SK-N-SH (cell line): ENCODE results near the gene KLK14. TPM values are rescaled to one million over a fixed set of nuclear protein-coding genes. Genes with fewer than 3 reads are reported as not detected.

Source experiments
- CTCF ChIA-PET: fragments of 300-600, 350-600 bp; formaldehyde crosslinking; extraction: SDS; loops from one replicate; lab custom pipeline; 2021; lab: Yijun Ruan, JAX
- POLR2A ChIA-PET: fragments of 350-600 bp; sonication (Branson Sonifier 250); formaldehyde crosslinking; extraction: SDS; loops from one replicate; lab custom pipeline; 2020; ENCODE audit warnings: antibody characterized with exemption, inconsistent platforms; lab: Yijun Ruan, JAX
- DNase-seq: peaks from one replicate; pipeline ENCODE4 v3.0.0; 2012
- H2AFZ ChIP-seq: fragments of 200-600 bp; sonication (generic); 2 replicates; pipeline ENCODE4 v1.8.1; 2016; ENCODE audit warnings: antibody characterized with exemption, mild to moderate bottlenecking, low read depth
- H3F3A ChIP-seq: fragments of 200-600 bp; sonication (generic); replicated peaks from 2 replicates; pipeline ENCODE3; 2016; ENCODE audit warnings: antibody characterized with exemption, mild to moderate bottlenecking; ENCODE audit not compliant: insufficient read depth
- H3K27ac ChIP-seq, 2 experiments: fragments of 200-500 bp in 1 of 2; fragments of 200-600 bp in 1 of 2; sonication (Bioruptor generic) in 1 of 2; sonication (generic), shearing (Covaris generic) in 1 of 2; 2 replicates each; pipeline versions ENCODE4 v1.5.1 to v1.6.1; 2014 to 2016; ENCODE audit warnings: low read depth in 2 of 2, inconsistent platforms in 1 of 2, low read length in 1 of 2, mild to moderate bottlenecking in 1 of 2, mixed read lengths in 1 of 2
- H3K27me3 ChIP-seq: fragments of 200-600 bp; sonication (generic), shearing (Covaris generic); 2 replicates; pipeline ENCODE4 v1.6.1; 2016; ENCODE audit warnings: mixed run types; ENCODE audit not compliant: insufficient read depth
- H3K36me3 ChIP-seq, 2 experiments: fragments of 200-500 bp in 1 of 2; fragments of 200-600 bp in 1 of 2; sonication (Bioruptor generic) in 1 of 2; sonication (generic) in 1 of 2; replicated peaks in 1 of 2; 2 replicates each; pipeline versions ENCODE3 to v1.5.1; 2014 to 2016; ENCODE audit warnings: low read length in 1 of 2, mild to moderate bottlenecking in 1 of 2; ENCODE audit not compliant: insufficient read depth in 2 of 2, control insufficient read depth in 1 of 2
- H3K4me1 ChIP-seq, 2 experiments: fragments of 200-500 bp in 1 of 2; fragments of 200-600 bp in 1 of 2; sonication (Bioruptor generic) in 1 of 2; sonication (generic), shearing (Covaris generic) in 1 of 2; 2 replicates each; pipeline versions ENCODE4 v1.5.1 to v1.6.1; 2014 to 2016; ENCODE audit warnings: low read depth in 1 of 2, low read length in 1 of 2, mixed run types in 1 of 2; ENCODE audit not compliant: insufficient read depth in 2 of 2, control insufficient read depth in 1 of 2
- H3K4me2 ChIP-seq: fragments of 200-600 bp; sonication (generic), shearing (Covaris generic); 2 replicates; pipeline ENCODE4 v1.6.1; 2017; ENCODE audit warnings: mixed run types
- H3K4me3 ChIP-seq, 2 experiments: fragments of 200-500 bp in 1 of 2; fragments of 200-600 bp in 1 of 2; sonication (Bioruptor generic) in 1 of 2; sonication (generic), shearing (Covaris generic) in 1 of 2; 2 replicates each; pipeline versions ENCODE4 v1.5.1 to v1.8.1; 2014 to 2016; ENCODE audit warnings: low read depth in 2 of 2, inconsistent platforms in 1 of 2, low read length in 1 of 2, mild to moderate bottlenecking in 1 of 2, mixed read lengths in 1 of 2, moderate library complexity in 1 of 2
- H3K79me2 ChIP-seq: fragments of 200-600 bp; sonication (generic); 2 replicates; pipeline ENCODE4 v1.8.1; 2017; ENCODE audit warnings: mild to moderate bottlenecking; ENCODE audit not compliant: insufficient read depth
- H3K9ac ChIP-seq: fragments of 200-600 bp; sonication (generic); 2 replicates; pipeline ENCODE4 v1.6.1; 2017; ENCODE audit warnings: mixed run types
- H3K9me2 ChIP-seq: fragments of 200-600 bp; sonication (generic); 2 replicates; pipeline ENCODE4 v1.6.1; 2017; ENCODE audit warnings: mixed run types
- H3K9me3 ChIP-seq: fragments of 200-600 bp; sonication (generic); 2 replicates; pipeline ENCODE4 v1.6.1; 2017; ENCODE audit warnings: mixed run types, mild to moderate bottlenecking, moderate library complexity
- H4K20me1 ChIP-seq: fragments of 200-600 bp; sonication (generic); 2 replicates; pipeline ENCODE4 v1.6.1; 2017; ENCODE audit warnings: mild to moderate bottlenecking, mixed run types; ENCODE audit not compliant: insufficient read depth
- FOXJ3 ChIP-seq: sonication (generic); formaldehyde crosslinking; IDR thresholded peaks from 2 replicates; pipeline ENCODE4 v1.5.1; 2020; ENCODE audit warnings: mild to moderate bottlenecking, missing genetic modification reagents
- GABPA ChIP-seq: IDR thresholded peaks from 2 replicates; pipeline ENCODE4 v1.4.0; 2012; ENCODE audit warnings: low read depth, mild to moderate bottlenecking
- GATA2 ChIP-seq: sonication (generic); formaldehyde crosslinking; IDR thresholded peaks from 2 replicates; pipeline ENCODE4 v1.5.0; 2020; ENCODE audit warnings: mild to moderate bottlenecking, missing genetic modification reagents
- MEF2A ChIP-seq: IDR thresholded peaks from 2 replicates; pipeline ENCODE4 v1.4.0; 2012; ENCODE audit warnings: low read depth, borderline replicate concordance
- NFIC ChIP-seq: IDR thresholded peaks from 2 replicates; pipeline ENCODE4 v1.4.0; 2012; ENCODE audit warnings: borderline replicate concordance
- RAD21 ChIP-seq: IDR thresholded peaks from 2 replicates; pipeline ENCODE4 v1.6.1; 2012; ENCODE audit warnings: mild to moderate bottlenecking, low read length
- RFX5 ChIP-seq: IDR thresholded peaks from 2 replicates; pipeline ENCODE4 v1.6.1; 2012; ENCODE audit warnings: mild to moderate bottlenecking, improper control_type of control experiment, low read length
- RXRA ChIP-seq: IDR thresholded peaks from 2 replicates; pipeline ENCODE4 v1.4.0; 2012; ENCODE audit warnings: low read depth, mild to moderate bottlenecking, borderline replicate concordance
- SIN3A ChIP-seq: IDR thresholded peaks from 2 replicates; pipeline ENCODE4 v1.6.1; 2012; ENCODE audit warnings: low read depth, mild to moderate bottlenecking, low read length, moderate library complexity, borderline replicate concordance
- TAF1 ChIP-seq: IDR thresholded peaks from 2 replicates; pipeline ENCODE4 v1.6.1; 2012; ENCODE audit warnings: low read depth, mild to moderate bottlenecking, low read length, moderate library complexity, borderline replicate concordance
- TEAD4 ChIP-seq: IDR thresholded peaks from 2 replicates; pipeline ENCODE4 v1.4.0; 2012; ENCODE audit warnings: mild to moderate bottlenecking, borderline replicate concordance; ENCODE audit not compliant: insufficient read depth
- WGBS: methylation state at CpG from one replicate; pipeline ENCODE4 v1.1.6; 2017; ENCODE audit warnings: low lambda C conversion rate; 5-methylcytosine and 5-hydroxymethylcytosine counted together
- polyA plus RNA-seq, 3 experiments: library from polyadenylated mRNA; depleted of rRNA; stranded (reverse); fragments of >200 nt; gene quantifications; 2 replicates each; pipeline ENCODE4 v1.2.3, GENCODE V29; 2012
- TF ChIP-seq, protein P1 (sequence below): fragments of 200-600 bp; sonication (generic); IDR thresholded peaks from 2 replicates; pipeline ENCODE4 v1.6.1; 2017; ENCODE audit warnings: antibody characterized with exemption, mild to moderate bottlenecking, moderate library complexity
- TF ChIP-seq, protein P2 (sequence below): IDR thresholded peaks from 2 replicates; pipeline ENCODE4 v1.4.0; 2012; ENCODE audit warnings: low read depth, borderline replicate concordance

KLK14 gene
- polyA plus RNA-seq, 1 of the 3 experiments (the other 2 are of a cell fraction) = 0.26 TPM

DNA sequence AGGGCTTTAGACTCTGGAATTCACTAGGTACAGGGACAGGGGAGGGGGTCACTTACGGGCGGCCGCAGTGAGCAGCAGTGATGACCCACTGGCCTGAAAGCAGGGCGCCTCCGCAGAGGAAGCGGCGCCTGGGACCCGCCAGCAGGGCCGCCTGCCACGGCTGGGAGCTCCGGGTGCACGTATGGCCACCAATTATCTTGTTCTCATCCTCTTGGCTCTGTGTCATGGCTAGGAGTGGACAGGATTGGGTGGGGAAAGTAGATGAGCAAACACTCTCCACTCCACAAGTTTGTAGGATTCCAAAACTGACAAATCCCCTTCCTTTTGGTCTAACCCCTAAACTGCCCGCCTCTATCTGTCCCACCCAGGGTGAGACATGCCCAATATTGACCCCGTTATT is 1.2 kb downstream of the KLK14 start:
- 7% methylated on average over 5 of the region's 14 CpGs for WGBS
- Histone ChIP-seq H3K27ac (no peak overlapping the region), H2AFZ (no peak overlapping the region), H4K20me1 (no peaks in the 10 kb centered on the region), H3K4me2 (no peak overlapping the region), H3K79me2 (no peaks in the 10 kb centered on the region), H3K4me3 (no peak overlapping the region), H3K9me2 (no peaks in the 10 kb centered on the region), H3K9me3 (no peaks in the 10 kb centered on the region)
- DNase-seq = no peak
- CTCF ChIA-PET = interaction anchor here (1.0 to 1.9 kb wide), 3 partner anchors 15 to 60 kb away, joined by 3 to 6 read pairs (median 4); no protein-coding TSS in a partner anchor
- TF ChIP-seq RXRA (no peak), TAF1 (no peak), RFX5 (no peak), SIN3A (no peak), GABPA (no peak), FOXJ3 (CRISPR knock-in tag) (no peak), RAD21 (no peak), GATA2 (CRISPR knock-in tag) (no peak), TEAD4 (no peak)
- TF ChIP-seq, protein P1, sequence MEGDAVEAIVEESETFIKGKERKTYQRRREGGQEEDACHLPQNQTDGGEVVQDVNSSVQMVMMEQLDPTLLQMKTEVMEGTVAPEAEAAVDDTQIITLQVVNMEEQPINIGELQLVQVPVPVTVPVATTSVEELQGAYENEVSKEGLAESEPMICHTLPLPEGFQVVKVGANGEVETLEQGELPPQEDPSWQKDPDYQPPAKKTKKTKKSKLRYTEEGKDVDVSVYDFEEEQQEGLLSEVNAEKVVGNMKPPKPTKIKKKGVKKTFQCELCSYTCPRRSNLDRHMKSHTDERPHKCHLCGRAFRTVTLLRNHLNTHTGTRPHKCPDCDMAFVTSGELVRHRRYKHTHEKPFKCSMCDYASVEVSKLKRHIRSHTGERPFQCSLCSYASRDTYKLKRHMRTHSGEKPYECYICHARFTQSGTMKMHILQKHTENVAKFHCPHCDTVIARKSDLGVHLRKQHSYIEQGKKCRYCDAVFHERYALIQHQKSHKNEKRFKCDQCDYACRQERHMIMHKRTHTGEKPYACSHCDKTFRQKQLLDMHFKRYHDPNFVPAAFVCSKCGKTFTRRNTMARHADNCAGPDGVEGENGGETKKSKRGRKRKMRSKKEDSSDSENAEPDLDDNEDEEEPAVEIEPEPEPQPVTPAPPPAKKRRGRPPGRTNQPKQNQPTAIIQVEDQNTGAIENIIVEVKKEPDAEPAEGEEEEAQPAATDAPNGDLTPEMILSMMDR = no peak
- TF ChIP-seq, protein P2, sequence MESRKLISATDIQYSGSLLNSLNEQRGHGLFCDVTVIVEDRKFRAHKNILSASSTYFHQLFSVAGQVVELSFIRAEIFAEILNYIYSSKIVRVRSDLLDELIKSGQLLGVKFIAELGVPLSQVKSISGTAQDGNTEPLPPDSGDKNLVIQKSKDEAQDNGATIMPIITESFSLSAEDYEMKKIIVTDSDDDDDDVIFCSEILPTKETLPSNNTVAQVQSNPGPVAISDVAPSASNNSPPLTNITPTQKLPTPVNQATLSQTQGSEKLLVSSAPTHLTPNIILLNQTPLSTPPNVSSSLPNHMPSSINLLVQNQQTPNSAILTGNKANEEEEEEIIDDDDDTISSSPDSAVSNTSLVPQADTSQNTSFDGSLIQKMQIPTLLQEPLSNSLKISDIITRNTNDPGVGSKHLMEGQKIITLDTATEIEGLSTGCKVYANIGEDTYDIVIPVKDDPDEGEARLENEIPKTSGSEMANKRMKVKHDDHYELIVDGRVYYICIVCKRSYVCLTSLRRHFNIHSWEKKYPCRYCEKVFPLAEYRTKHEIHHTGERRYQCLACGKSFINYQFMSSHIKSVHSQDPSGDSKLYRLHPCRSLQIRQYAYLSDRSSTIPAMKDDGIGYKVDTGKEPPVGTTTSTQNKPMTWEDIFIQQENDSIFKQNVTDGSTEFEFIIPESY = no peak
- TF ChIP-seq, all 33 proteins: peak for 0
- Histone ChIP-seq H3K27me3 (peaks cover 26% of the 10 kb centered on the region; the same call in 1 of the 2 replicates), H3K36me3 (no peaks in the 10 kb centered on the region), H3F3A (no peaks in the 10 kb centered on the region), H3K4me1 (no peaks in the 10 kb centered on the region), H3K9ac (no peak overlapping the region)
- POLR2A ChIA-PET = no interaction called here

DNA sequence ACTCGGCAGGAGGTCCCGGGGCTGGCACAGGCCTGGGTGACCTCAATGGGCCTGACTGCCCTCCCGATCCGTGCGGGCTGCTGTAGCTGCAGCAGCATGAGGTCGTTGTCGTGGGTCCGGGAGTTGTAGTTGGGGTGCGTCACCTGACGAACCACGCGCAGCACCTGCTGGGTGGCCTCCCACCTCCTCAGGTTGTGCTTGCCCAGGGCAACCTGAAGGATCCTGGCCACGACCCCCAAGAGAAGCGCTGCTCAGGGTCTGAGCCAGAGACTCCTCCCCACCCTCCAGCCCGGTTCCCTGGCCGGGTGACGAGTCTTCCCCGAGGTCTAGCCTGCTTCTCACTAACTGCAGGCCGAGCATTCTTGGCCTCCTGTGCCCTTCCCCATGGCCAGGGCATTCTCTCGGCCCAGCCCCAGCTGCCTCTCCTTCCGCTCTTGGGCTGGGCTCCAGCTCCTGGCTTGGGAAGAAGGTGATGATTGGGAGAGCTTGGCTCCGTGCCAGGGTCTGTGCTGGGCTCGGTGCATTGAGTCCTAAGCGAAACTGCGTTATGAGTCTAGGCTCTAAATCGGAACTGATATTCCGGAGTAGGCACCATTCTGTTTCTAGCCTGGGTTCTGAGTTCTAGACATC is 3.1 kb downstream of the KLK14 start:
- no peaks in the 10 kb centered on the region for H3K36me3 ChIP-seq
- H3K4me3 ChIP-seq = no peak overlapping the region
- no peaks in the 10 kb centered on the region for H3K4me1 ChIP-seq
- TF ChIP-seq RFX5 (no peak), MEF2A (no peak), NFIC (0 out of 2 replicates have a peak, but pooled peaks have one; percentile 20)
- H3K9me2 ChIP-seq = no peaks in the 10 kb centered on the region
- H2AFZ ChIP-seq = no peak overlapping the region
- H3K9me3 ChIP-seq = no peaks in the 10 kb centered on the region
- H3K9ac ChIP-seq = no peak overlapping the region
- peaks cover 26% of the 10 kb centered on the region; the same call in 1 of the 2 replicates for H3K27me3 ChIP-seq
- no peaks in the 10 kb centered on the region for H3K79me2 ChIP-seq
- ChIA-PET POLR2A (no interaction called here), CTCF (interaction anchor here (1.5 to 1.9 kb wide), 2 partner anchors 15 to 32 kb away, joined by 4 to 5 read pairs; no protein-coding TSS in a partner anchor)
- 63% methylated on average over 19 of the region's 27 CpGs for WGBS
- no peaks in the 10 kb centered on the region for H4K20me1 ChIP-seq
- H3F3A ChIP-seq = no peaks in the 10 kb centered on the region
- no peak overlapping the region for H3K27ac ChIP-seq
- DNase-seq = no peak
- no peak overlapping the region for H3K4me2 ChIP-seq
